Heart left ventricle (tissue), 16 donors: ENCODE results near the gene ROR1. TPM values are rescaled to one million over a fixed set of nuclear protein-coding genes. Genes with fewer than 3 reads are reported as not detected.

Source experiments
- ATAC-seq, 4 donors: fragments of 200-7000 bp; cut with Tn5 transposase; one replicate each; pipeline ENCODE4 v1.9.1; 2020 to 2022; ENCODE audit warnings: moderate library complexity in 4 of 4, mild to moderate bottlenecking in 3 of 4, moderate number of reproducible peaks in 1 of 4
- DNase-seq, 5 donors: peaks; one replicate each; pipeline ENCODE4 v3.0.0-alpha.2; 2020
- H3K27ac ChIP-seq, 12 donors: fragments of 200-600 bp; sonication (generic) in 4 of 12; one replicate each; pipeline versions ENCODE4 v1.5.0 to v1.8.0; 2016 to 2022; ENCODE audit warnings: mild to moderate bottlenecking in 2 of 12
- H3K27me3 ChIP-seq, 9 donors: fragments of 200-600 bp; sonication (generic) in 2 of 9; one replicate each; pipeline versions ENCODE4 v1.5.1 to v1.8.0; 2016 to 2022; ENCODE audit warnings: mild to moderate bottlenecking in 3 of 9
- H3K36me3 ChIP-seq, 9 donors: fragments of 200-600 bp; sonication (generic) in 2 of 9; one replicate each; pipeline versions ENCODE4 v1.5.0 to v1.8.0; 2018 to 2022; ENCODE audit warnings: mild to moderate bottlenecking in 2 of 9
- H3K4me1 ChIP-seq, 12 donors: fragments of 200-600 bp; sonication (generic) in 4 of 12; one replicate each; pipeline versions ENCODE4 v1.5.0 to v1.8.0; 2016 to 2022; ENCODE audit warnings: mild to moderate bottlenecking in 3 of 12
- H3K4me3 ChIP-seq, 12 donors: fragments of 200-600 bp; sonication (generic) in 4 of 12; one replicate each; pipeline versions ENCODE4 v1.5.0 to v1.8.0; 2017 to 2022; ENCODE audit warnings: mild to moderate bottlenecking in 9 of 12, moderate library complexity in 4 of 12
- H3K9me3 ChIP-seq, 12 donors: fragments of 200-600 bp; sonication (generic) in 4 of 12; one replicate each; pipeline versions ENCODE4 v1.5.0 to v1.8.0; 2016 to 2022; ENCODE audit warnings: mild to moderate bottlenecking in 1 of 12
- CTCF ChIP-seq, 12 donors: fragments of 200-600 bp; sonication (generic) in 4 of 12; IDR thresholded peaks; one replicate each; pipeline versions ENCODE4 v1.5.0 to v1.8.0; 2018 to 2022; ENCODE audit warnings: antibody characterized with exemption in 12 of 12, mild to moderate bottlenecking in 5 of 12
- POLR2A ChIP-seq, 2 donors: fragments of 450-650 bp; IDR thresholded peaks; one replicate each; pipeline ENCODE4 v1.6.1; 2017; ENCODE audit warnings: antibody characterized with exemption in 2 of 2, mild to moderate bottlenecking in 2 of 2, moderate library complexity in 2 of 2
- WGBS, 4 donors: extraction: QIAGEN DNeasy Blood & Tissue Kit in 2 of 4; methylation state at CpG; one replicate each; pipeline versions ENCODE4 v1.1.5 to v1.1.7; 2013 to 2018; 5-methylcytosine and 5-hydroxymethylcytosine counted together
- intact Hi-C, 10 donors: fragments of 100-400 bp; cut with DNase I; formaldehyde crosslinking; loops; one replicate each; pipeline versions ENCODE4 v1.11.1 to v1.14.2; 2022
- polyA plus RNA-seq, 2 donors: library from polyadenylated mRNA; stranded (reverse); fragments of 200-250 nt; gene quantifications; one replicate each; pipeline ENCODE4 v1.2.3, GENCODE V29; 2013
- total RNA-seq, 9 donors: library from RNA; depleted of rRNA in 2 of 9; stranded (reverse); fragments of >200 nt in 2 of 9; fragmentation: NEBNext Ultra II Directional in 3 of 9; extraction: Animal tissue kit (Norgen Biotek cat#: 25700) in 3 of 9; gene quantifications; one replicate each; pipeline versions ENCODE4 v1.1.0 to v1.2.4, GENCODE V29; 2016 to 2023
- donor health status: ischemic (EF 13 %, LVEDD 7.1; RV severe dilation, severe dysfunction).
- donor health status: healthy with polysubstance abuse.
- donor health status: DM: no; HTN: yes; CAD: no.
- donor health status: DM: no; HTN: no; CAD: no.
- donor health status: ischemic (EF 25% LVEDD 6.9; RV normal size, moderate dysfunction).
- donor health status: ischemic (EF 25% LVEDD 5.7; RV mildly dilated, moderate dysfunction).
- donor health status: healthy.
- donor health status: DM: yes; HTN: yes; CAD: no.
- donor health status: ischemic (EF 35%, LVEDD 5.7; RV mildly dilated, moderate dysfunction).
- donor health status: nonischemic (EF 11% LVEDD 7.7; RV severe dilation, severe dysfunction).
- donor health status: DM: yes; HTN: yes; CAD: no.
- donor health status: PGD.
- donor health status: ischemic (EF 29% LVEDD 5.4; RV normal size, mild dysfunction).
- donor health status: nonischemic (EF 23%, LVEDD 6.1; RV moderate dilation, normal function).

ROR1 gene
- total and polyA plus RNA-seq, 11 donors: 4.1 to 35.3 (median 19.3) TPM

- Histone ChIP-seq H3K4me1 (peaks cover 0 to 15% (median 3%) of the 10 kb centered on the region in 12 donors), H3K4me3 (no peak overlapping the region), H3K36me3 (no peaks in the 10 kb centered on the region), H3K27me3 (no peaks in the 10 kb centered on the region), H3K9me3 (no peaks in the 10 kb centered on the region), H3K27ac (no peak overlapping the region)
- 68 to 83% (median 77%) methylated on average over 2 of the region's 2 CpGs for WGBS, 4 donors
- DNase-seq: no peak
- TF ChIP-seq CTCF (IDR thresholded peaks at IDR 0.05): no peak
- TF ChIP-seq POLR2A (IDR thresholded peaks at IDR 0.05): no peak
- no peak for ATAC-seq
- intact Hi-C loops: no loop called here
Measured at GRCh38 chr1:64112281-64112680, 338.5 kb downstream of the ROR1 start.

- TF ChIP-seq CTCF (IDR thresholded peaks at IDR 0.05): no peak
- TF ChIP-seq POLR2A (IDR thresholded peaks at IDR 0.05): no peak
- intact Hi-C loops: no loop called here
- H3K4me3 ChIP-seq: no peak overlapping the region
- ATAC-seq (peak in 1 of 4 donors; percentile 53), DNase-seq (no peak)
- no peak overlapping the region for H3K27ac ChIP-seq
- WGBS, 4 donors: 60 to 77% (median 74%) methylated on average over 5 of the region's 5 CpGs
- H3K9me3 ChIP-seq: no peaks in the 10 kb centered on the region
- peaks cover 0 to 8% (median 0%) of the 10 kb centered on the region in 12 donors for H3K4me1 ChIP-seq
- no peaks in the 10 kb centered on the region for H3K36me3 ChIP-seq
- H3K27me3 ChIP-seq: no peaks in the 10 kb centered on the region
Measured at GRCh38 chr1:64114012-64114525, 340.3 kb downstream of the ROR1 start.

GRCh38 chr1:64116537-64116936, 342.7 kb downstream of the ROR1 start:
- WGBS, 4 donors: 28 to 47% (median 37%) methylated on average over 5 of the region's 5 CpGs
- intact Hi-C loops: no loop called here
- no peak for ATAC-seq

GRCh38 chr1:64117492-64117891, 343.7 kb downstream of the ROR1 start:
- Histone ChIP-seq H3K9me3 (no peaks in the 10 kb centered on the region), H3K36me3 (no peaks in the 10 kb centered on the region), H3K27me3 (no peaks in the 10 kb centered on the region), H3K4me3 (no peak overlapping the region), H3K4me1 (peaks cover 0 to 9% (median 0%) of the 10 kb centered on the region in 12 donors), H3K27ac (no peak overlapping the region)
- intact Hi-C loops: no loop called here
- TF ChIP-seq CTCF (IDR thresholded peaks at IDR 0.05): no peak
- no peak for TF ChIP-seq POLR2A (IDR thresholded peaks at IDR 0.05)
- no peak for ATAC-seq
- WGBS, 4 donors: 60 to 100% (median 96%) methylated on average over 1 of the region's 1 CpG
- no peak for DNase-seq

More at GRCh38 chr1:64116537-64116936, 342.7 kb downstream of the ROR1 start:
- TF ChIP-seq CTCF (IDR thresholded peaks at IDR 0.05) (no peak), POLR2A (IDR thresholded peaks at IDR 0.05) (no peak)
- peaks cover 0 to 9% (median 0%) of the 10 kb centered on the region in 12 donors for H3K4me1 ChIP-seq
- H3K4me3 ChIP-seq: no peak overlapping the region
- no peaks in the 10 kb centered on the region for H3K9me3 ChIP-seq
- H3K36me3 ChIP-seq: no peaks in the 10 kb centered on the region
- no peaks in the 10 kb centered on the region for H3K27me3 ChIP-seq
- DNase-seq: no peak
- H3K27ac ChIP-seq: no peak overlapping the region
